ENCODE measurements around the gene GLB1L2.
A peak's percentile ranks its signal among the peaks of the same experiment; 100 is the strongest.
"Not testable (repeated sequence)": the region's sequence is repeated elsewhere in the genome, so short reads cannot be mapped to it uniquely, and the experiment has no call there.

Gene GLB1L2

GRCh38 chr11:134331354-134332188 lies at the start of gene GLB1L2:
GLB1L2 (plus strand) TSS chr11:134331988; CDS start chr11:134332062, 74 bp downstream.
- Histone ChIP-seq H3K36me3 (no peaks in the 10 kb centered on the region), H3K27me3 (peaks cover 86% of the 10 kb centered on the region), H3K4me1 (ENCODE audit: control insufficient read depth in 1 of 2, insufficient read depth in 1 of 2, low read depth in 1 of 2, low read length in 1 of 2) (peaks cover 4 to 6% of the 10 kb centered on the region in 2 experiments), H3K27ac (no peak within 1 kb of the TSS), H3K4me3 (ENCODE audit: low read depth in 1 of 2, low read length in 1 of 2) (peak within 1 kb of the TSS; percentile 25 to 47), H3K9me3 (no peaks in the 10 kb centered on the region)
- TF ChIP-seq CTCF (IDR thresholded peaks at IDR 0.05) = no peak

- no peak for TF ChIP-seq CTCF (IDR thresholded peaks at IDR 0.05)
- Histone ChIP-seq H3K27me3 (peaks cover 84% of the 10 kb centered on the region), H3K36me3 (no peaks in the 10 kb centered on the region), H3K27ac (no peak overlapping the region), H3K9me3 (no peaks in the 10 kb centered on the region), H3K4me1 (ENCODE audit: control insufficient read depth in 1 of 2, insufficient read depth in 1 of 2, low read depth in 1 of 2, low read length in 1 of 2) (no peaks in the 10 kb centered on the region), H3K4me3 (ENCODE audit: low read depth in 1 of 2, low read length in 1 of 2) (no peak overlapping the region)
Measured at GRCh38 chr11:134282121-134283045, 49.4 kb upstream of the GLB1L2 start.

- Histone ChIP-seq H3K36me3 (no peaks in the 10 kb centered on the region), H3K4me1 (ENCODE audit: control insufficient read depth in 1 of 2, insufficient read depth in 1 of 2, low read depth in 1 of 2, low read length in 1 of 2) (no peaks in the 10 kb centered on the region), H3K27me3 (peaks cover 83% of the 10 kb centered on the region), H3K9me3 (no peaks in the 10 kb centered on the region), H3K4me3 (ENCODE audit: low read depth in 1 of 2, low read length in 1 of 2) (no peak overlapping the region), H3K27ac (no peak overlapping the region)
- TF ChIP-seq CTCF (IDR thresholded peaks at IDR 0.05) = no peak
Measured at GRCh38 chr11:134283461-134284230, 48.1 kb upstream of the GLB1L2 start.

GRCh38 chr11:134284349-134284748 lies 47.4 kb upstream of the GLB1L2 start:
- H3K36me3 ChIP-seq; H3K9me3 ChIP-seq; H3K4me1 ChIP-seq (ENCODE audit: control insufficient read depth in 1 of 2, insufficient read depth in 1 of 2, low read depth in 1 of 2, low read length in 1 of 2); H3K4me3 ChIP-seq (ENCODE audit: low read depth in 1 of 2, low read length in 1 of 2); H3K27ac ChIP-seq: not testable (repeated sequence)
- peaks cover 83% of the 10 kb centered on the region for H3K27me3 ChIP-seq

- H3K27me3 ChIP-seq = peaks cover 74% of the 10 kb centered on the region
- no peak overlapping the region for H3K27ac ChIP-seq
- H3K4me3 ChIP-seq (ENCODE audit: low read depth in 1 of 2, low read length in 1 of 2) = no peak overlapping the region
- no peaks in the 10 kb centered on the region for H3K36me3 ChIP-seq
- H3K4me1 ChIP-seq (ENCODE audit: control insufficient read depth in 1 of 2, insufficient read depth in 1 of 2, low read depth in 1 of 2, low read length in 1 of 2) = no peaks in the 10 kb centered on the region
- no peak for TF ChIP-seq CTCF (IDR thresholded peaks at IDR 0.05)
- no peaks in the 10 kb centered on the region for H3K9me3 ChIP-seq
Measured at GRCh38 chr11:134287561-134287960, 44.2 kb upstream of the GLB1L2 start.

All from neutrophil (primary cell).